ENCODE measurements around the gene RTF2.

DNA sequence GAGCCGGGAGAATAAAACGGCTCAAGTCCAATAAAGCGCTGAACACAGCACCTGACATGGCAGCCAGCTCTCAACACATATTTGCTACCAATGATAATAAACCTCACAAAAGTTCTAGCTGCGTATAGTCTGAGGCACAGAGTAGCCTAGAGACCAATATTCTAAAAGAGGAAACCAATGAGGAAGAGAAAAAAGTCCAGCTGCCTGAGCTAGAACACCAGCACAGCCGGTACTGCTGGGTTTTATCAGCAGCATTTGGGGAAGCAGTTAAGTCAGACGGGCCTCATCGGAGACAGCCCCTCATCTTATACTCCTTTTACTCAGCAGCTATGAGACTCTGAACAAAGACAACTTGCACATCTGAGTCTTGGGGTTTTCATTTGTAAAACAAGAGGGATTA, 2.4 kb upstream of the RTF2 start:
- TF ChIP-seq, protein P1, sequence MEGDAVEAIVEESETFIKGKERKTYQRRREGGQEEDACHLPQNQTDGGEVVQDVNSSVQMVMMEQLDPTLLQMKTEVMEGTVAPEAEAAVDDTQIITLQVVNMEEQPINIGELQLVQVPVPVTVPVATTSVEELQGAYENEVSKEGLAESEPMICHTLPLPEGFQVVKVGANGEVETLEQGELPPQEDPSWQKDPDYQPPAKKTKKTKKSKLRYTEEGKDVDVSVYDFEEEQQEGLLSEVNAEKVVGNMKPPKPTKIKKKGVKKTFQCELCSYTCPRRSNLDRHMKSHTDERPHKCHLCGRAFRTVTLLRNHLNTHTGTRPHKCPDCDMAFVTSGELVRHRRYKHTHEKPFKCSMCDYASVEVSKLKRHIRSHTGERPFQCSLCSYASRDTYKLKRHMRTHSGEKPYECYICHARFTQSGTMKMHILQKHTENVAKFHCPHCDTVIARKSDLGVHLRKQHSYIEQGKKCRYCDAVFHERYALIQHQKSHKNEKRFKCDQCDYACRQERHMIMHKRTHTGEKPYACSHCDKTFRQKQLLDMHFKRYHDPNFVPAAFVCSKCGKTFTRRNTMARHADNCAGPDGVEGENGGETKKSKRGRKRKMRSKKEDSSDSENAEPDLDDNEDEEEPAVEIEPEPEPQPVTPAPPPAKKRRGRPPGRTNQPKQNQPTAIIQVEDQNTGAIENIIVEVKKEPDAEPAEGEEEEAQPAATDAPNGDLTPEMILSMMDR (IDR thresholded peaks at IDR 0.05): no peak
- no peak for TF ChIP-seq POLR2A (IDR thresholded peaks at IDR 0.05)
- TF ChIP-seq POLR2AphosphoS5 (IDR thresholded peaks at IDR 0.05): no peak
- TF ChIP-seq EP300 (IDR thresholded peaks at IDR 0.05): no peak
